Liver (tissue), 9 donors: ENCODE results near the gene RNLS. TPM values are rescaled to one million over a fixed set of nuclear protein-coding genes. Genes with fewer than 3 reads are reported as not detected.

Experiments
- DNase-seq: peaks from one replicate; pipeline ENCODE4 v3.0.0-alpha.2; 2017; ENCODE audit warnings: low spot score
- H3K27ac ChIP-seq, 2 donors: one replicate each; pipeline ENCODE4 v1.7.0; 2013; ENCODE audit warnings: inconsistent platforms in 2 of 2, low read length in 2 of 2, control low read depth in 1 of 2, low read depth in 1 of 2, mild to moderate bottlenecking in 1 of 2
- H3K27me3 ChIP-seq, 4 donors: one replicate each; pipeline versions ENCODE4 v1.6.1 to v1.7.0; 2013; ENCODE audit warnings: low read length in 3 of 4, inconsistent platforms in 1 of 4, mild to moderate bottlenecking in 1 of 4, moderate library complexity in 1 of 4; ENCODE audit not compliant: control insufficient read depth in 4 of 4, insufficient read depth in 4 of 4
- H3K36me3 ChIP-seq, 4 donors: one replicate each; pipeline versions ENCODE4 v1.6.1 to v1.7.0; 2013; ENCODE audit warnings: low read length in 3 of 4, mild to moderate bottlenecking in 3 of 4, low read depth in 1 of 4, moderate library complexity in 1 of 4; ENCODE audit not compliant: control insufficient read depth in 4 of 4, insufficient read depth in 3 of 4
- H3K4me1 ChIP-seq, 4 donors: one replicate each; pipeline versions ENCODE4 v1.6.1 to v1.7.0; 2013; ENCODE audit warnings: low read length in 3 of 4, mild to moderate bottlenecking in 3 of 4, moderate library complexity in 1 of 4; ENCODE audit not compliant: control insufficient read depth in 4 of 4, insufficient read depth in 4 of 4
- H3K4me3 ChIP-seq, 3 donors: one replicate each; pipeline versions ENCODE4 v1.6.1 to v1.7.0; 2013; ENCODE audit warnings: low read length in 3 of 3, control low read depth in 1 of 3, low read depth in 1 of 3, mild to moderate bottlenecking in 1 of 3
- H3K9ac ChIP-seq, 2 donors: one replicate each; pipeline ENCODE4 v1.7.0; 2013; ENCODE audit warnings: low read length in 2 of 2, mild to moderate bottlenecking in 2 of 2, moderate library complexity in 2 of 2, control low read depth in 1 of 2, low read depth in 1 of 2
- H3K9me3 ChIP-seq, 4 donors: one replicate each; pipeline versions ENCODE4 v1.6.1 to v1.7.0; 2013; ENCODE audit warnings: low read length in 3 of 4; ENCODE audit not compliant: control insufficient read depth in 4 of 4
- ATF3 ChIP-seq: IDR thresholded peaks from 2 replicates; pipeline ENCODE4 v1.6.1; 2016; ENCODE audit warnings: antibody characterized with exemption
- CTCF ChIP-seq: fragments of 150-350 bp; IDR thresholded peaks from 2 replicates; pipeline ENCODE4 v1.5.1; 2017; ENCODE audit warnings: improper control_type of control experiment, low read depth, low read length; ENCODE audit not compliant: missing input control
- EGR1 ChIP-seq, 2 donors: IDR thresholded peaks; 2 replicates each; pipeline ENCODE4 v1.6.1; 2016 to 2018; ENCODE audit warnings: antibody characterized with exemption in 2 of 2, low read depth in 2 of 2
- FOXA1 ChIP-seq: IDR thresholded peaks from 2 replicates; pipeline ENCODE4 v1.6.1; 2016; ENCODE audit warnings: antibody characterized with exemption
- FOXA2 ChIP-seq: IDR thresholded peaks from 2 replicates; pipeline ENCODE4 v1.6.1; 2016; ENCODE audit warnings: antibody characterized with exemption
- GABPA ChIP-seq, 2 donors: IDR thresholded peaks in 1 of 2; conservative IDR thresholded peaks in 1 of 2; 2 replicates each; pipeline ENCODE4 v1.6.1; 2016; ENCODE audit warnings: antibody characterized with exemption in 2 of 2, mild to moderate bottlenecking in 1 of 2, moderate library complexity in 1 of 2
- HNF4A ChIP-seq, 2 donors: conservative IDR thresholded peaks; 2 replicates each; pipeline ENCODE4 v1.6.1; 2016; ENCODE audit warnings: antibody characterized with exemption in 2 of 2, mild to moderate bottlenecking in 2 of 2
- HNF4G ChIP-seq: IDR thresholded peaks from 2 replicates; pipeline ENCODE4 v1.6.1; 2016; ENCODE audit warnings: antibody characterized with exemption
- JUND ChIP-seq, 2 donors: IDR thresholded peaks; 2 replicates each; pipeline ENCODE4 v1.6.1; 2016; ENCODE audit warnings: antibody characterized with exemption in 2 of 2
- MAX ChIP-seq: IDR thresholded peaks from 2 replicates; pipeline ENCODE4 v1.6.1; 2016; ENCODE audit warnings: antibody characterized with exemption
- NR2F2 ChIP-seq: IDR thresholded peaks from 2 replicates; pipeline ENCODE4 v1.6.1; 2016; ENCODE audit warnings: antibody characterized with exemption
- RAD21 ChIP-seq, 2 donors: IDR thresholded peaks; 2 replicates each; pipeline ENCODE4 v1.6.1; 2016; ENCODE audit warnings: antibody characterized with exemption in 2 of 2, mild to moderate bottlenecking in 2 of 2
- REST ChIP-seq: IDR thresholded peaks from 2 replicates; pipeline ENCODE4 v1.6.1; 2016; ENCODE audit warnings: antibody characterized with exemption, mild to moderate bottlenecking
- RXRA ChIP-seq, 2 donors: IDR thresholded peaks; 2 replicates each; pipeline ENCODE4 v1.6.1; 2017 to 2018; ENCODE audit warnings: antibody characterized with exemption in 2 of 2, mild to moderate bottlenecking in 1 of 2
- SP1 ChIP-seq: IDR thresholded peaks from 2 replicates; pipeline ENCODE4 v1.6.1; 2018; ENCODE audit warnings: antibody characterized with exemption, mild to moderate bottlenecking
- TAF1 ChIP-seq: conservative IDR thresholded peaks from 2 replicates; pipeline ENCODE4 v1.6.1; 2016; ENCODE audit warnings: antibody characterized with exemption, mild to moderate bottlenecking
- YY1 ChIP-seq: IDR thresholded peaks from 2 replicates; pipeline ENCODE4 v1.6.1; 2016; ENCODE audit warnings: antibody characterized with exemption, mild to moderate bottlenecking
- WGBS: extraction: QIAGEN DNeasy Blood & Tissue Kit; methylation state at CpG from one replicate; pipeline ENCODE4 v1.1.7; 2013; 5-methylcytosine and 5-hydroxymethylcytosine counted together
- polyA plus RNA-seq, 2 donors: library from polyadenylated mRNA; stranded (reverse) in 1 of 2; unstranded in 1 of 2; fragments of 200-250 nt in 1 of 2; fragments of >200 nt in 1 of 2; fragmentation: Nextera tagmentation in 1 of 2; extraction: Ambion mirVana in 1 of 2; gene quantifications; one replicate each; pipeline versions ENCODE4 v1.2.1 to v1.2.3, GENCODE V29; 2013 to 2015
- total RNA-seq, 2 donors: library from RNA; depleted of rRNA; stranded (reverse); fragments of >200 nt; gene quantifications; one replicate each; pipeline ENCODE4 v1.2.3, GENCODE V29; 2014
- TF ChIP-seq, protein P1 (sequence below): IDR thresholded peaks from 2 replicates; pipeline ENCODE4 v1.6.1; 2016; ENCODE audit warnings: antibody characterized with exemption
- donor health status: healthy.
- donor health status: healthy.
- donor health status: healthy.
- donor health status: healthy.
- donor health status: healthy.

RNLS gene
- total and polyA plus RNA-seq, 4 donors: 4.1 to 12.4 (median 7.5) TPM

DNA sequence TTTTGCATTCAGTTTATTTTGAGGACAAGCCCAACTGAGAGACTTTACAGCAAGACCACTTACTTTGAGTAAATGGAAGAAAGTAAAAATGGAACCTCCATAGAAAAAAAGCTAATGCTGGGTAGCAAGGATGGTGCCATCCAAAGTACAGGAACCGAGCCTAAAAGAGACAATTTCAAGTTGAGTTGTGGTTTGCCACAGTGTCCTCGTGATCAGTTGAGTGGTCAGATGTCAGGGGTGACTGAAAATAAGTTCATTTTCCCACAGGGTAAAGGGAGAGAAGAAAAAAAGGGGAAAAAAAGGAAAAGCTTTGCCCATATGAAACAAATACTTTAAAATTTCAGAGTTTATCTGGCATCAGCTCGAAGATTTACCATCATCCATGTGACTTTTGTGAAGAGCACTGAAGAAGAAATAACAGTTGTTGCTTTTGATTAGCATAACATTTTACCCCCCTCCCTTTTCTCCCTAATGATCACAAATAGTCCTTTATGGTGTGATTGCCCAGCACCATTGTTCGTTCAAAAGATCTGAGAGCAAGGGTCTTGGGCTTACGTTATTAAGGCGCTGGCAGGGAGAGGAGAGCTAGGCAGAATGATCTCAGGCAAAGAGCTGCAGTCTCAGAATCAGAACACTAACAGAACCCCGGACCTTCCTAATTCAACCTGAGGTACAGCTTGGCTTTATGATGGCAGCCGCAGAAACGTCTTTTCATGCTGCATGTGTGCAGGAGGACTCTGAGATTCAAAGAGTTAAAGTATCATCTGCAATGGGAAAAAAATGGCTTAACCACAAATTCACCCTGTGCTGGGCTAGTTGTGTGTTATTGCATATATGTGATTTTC, 338.1 kb downstream of the RNLS start:
- H3K36me3 ChIP-seq: no peaks in the 10 kb centered on the region
- H3K27me3 ChIP-seq: no peaks in the 10 kb centered on the region
- H3K9me3 ChIP-seq: no peaks in the 10 kb centered on the region
- WGBS: 93% methylated on average over 9 of the region's 9 CpGs
- no peak overlapping the region for H3K4me3 ChIP-seq
- DNase-seq: no peak
- H3K9ac ChIP-seq: no peak overlapping the region
- no peak for TF ChIP-seq RAD21 (IDR thresholded peaks at IDR 0.05)
- TF ChIP-seq FOXA2: no peak
- no peak for TF ChIP-seq RXRA (IDR thresholded peaks at IDR 0.05)
- H3K27ac ChIP-seq: no peak overlapping the region
- peaks cover 0 to 21% (median 18%) of the 10 kb centered on the region in 4 donors for H3K4me1 ChIP-seq

GRCh38 chr10:88243836-88244730, 339.0 kb downstream of the RNLS start:
- no peaks in the 10 kb centered on the region for H3K27me3 ChIP-seq
- H3K9ac ChIP-seq: peak overlapping the region in 1 of 2 donors; percentile 22
- H3K4me1 ChIP-seq: peaks cover 0 to 27% (median 20%) of the 10 kb centered on the region in 4 donors
- peak overlapping the region; percentile 86 to 89 for H3K27ac ChIP-seq
- H3K4me3 ChIP-seq: peak overlapping the region in 2 of 3 donors; percentile 27 to 55
- H3K9me3 ChIP-seq: no peaks in the 10 kb centered on the region
- WGBS: 25% methylated on average over 12 of the region's 12 CpGs
- H3K36me3 ChIP-seq: no peaks in the 10 kb centered on the region
- peak; percentile 71 for TF ChIP-seq HNF4G
- TF ChIP-seq YY1: peak; percentile 93
- TF ChIP-seq, protein P1, sequence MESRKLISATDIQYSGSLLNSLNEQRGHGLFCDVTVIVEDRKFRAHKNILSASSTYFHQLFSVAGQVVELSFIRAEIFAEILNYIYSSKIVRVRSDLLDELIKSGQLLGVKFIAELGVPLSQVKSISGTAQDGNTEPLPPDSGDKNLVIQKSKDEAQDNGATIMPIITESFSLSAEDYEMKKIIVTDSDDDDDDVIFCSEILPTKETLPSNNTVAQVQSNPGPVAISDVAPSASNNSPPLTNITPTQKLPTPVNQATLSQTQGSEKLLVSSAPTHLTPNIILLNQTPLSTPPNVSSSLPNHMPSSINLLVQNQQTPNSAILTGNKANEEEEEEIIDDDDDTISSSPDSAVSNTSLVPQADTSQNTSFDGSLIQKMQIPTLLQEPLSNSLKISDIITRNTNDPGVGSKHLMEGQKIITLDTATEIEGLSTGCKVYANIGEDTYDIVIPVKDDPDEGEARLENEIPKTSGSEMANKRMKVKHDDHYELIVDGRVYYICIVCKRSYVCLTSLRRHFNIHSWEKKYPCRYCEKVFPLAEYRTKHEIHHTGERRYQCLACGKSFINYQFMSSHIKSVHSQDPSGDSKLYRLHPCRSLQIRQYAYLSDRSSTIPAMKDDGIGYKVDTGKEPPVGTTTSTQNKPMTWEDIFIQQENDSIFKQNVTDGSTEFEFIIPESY: peak; percentile 76
- TF ChIP-seq GABPA (IDR thresholded peaks at IDR 0.05 in 1 of 2, conservative IDR thresholded peaks at IDR 0.05 in 1 of 2): peak in 1 of 2 donors; percentile 15
- peak; percentile 73 for TF ChIP-seq MAX
- no peak for TF ChIP-seq FOXA2
- peak; percentile 89 for TF ChIP-seq NR2F2
- TF ChIP-seq FOXA1: no peak
- peak; percentile 87 for TF ChIP-seq REST
- peak; percentile 29 for TF ChIP-seq ATF3
- TF ChIP-seq TAF1: no peak
- TF ChIP-seq RAD21 (IDR thresholded peaks at IDR 0.05): peak; percentile 66 to 75
- peak; percentile 60 to 77 for TF ChIP-seq RXRA (IDR thresholded peaks at IDR 0.05)
- peak; percentile 88 for TF ChIP-seq SP1
- peak; percentile 59 to 62 for TF ChIP-seq JUND (IDR thresholded peaks at IDR 0.05)
- no peak for TF ChIP-seq EGR1 (IDR thresholded peaks at IDR 0.05; ENCODE audit: low read depth in 2 of 2)
- TF ChIP-seq CTCF: no peak
- peak; percentile 80 to 88 for TF ChIP-seq HNF4A (conservative IDR thresholded peaks at IDR 0.05)
- DNase-seq: peak; percentile 53
